Activated CD4-positive, alpha-beta T cell treated with anti-CD3 and anti-CD28 coated beads for 48 hours (primary cell): ENCODE data around the gene CPNE7.
"Not testable (repeated sequence)": the region's sequence is repeated elsewhere in the genome, so short reads cannot be mapped to it uniquely, and the experiment has no call there.

Experiments used
- DNase-seq: peaks from one replicate; pipeline ENCODE4 v3.0.0-alpha.2; 2020

The CPNE7 gene

DNA sequence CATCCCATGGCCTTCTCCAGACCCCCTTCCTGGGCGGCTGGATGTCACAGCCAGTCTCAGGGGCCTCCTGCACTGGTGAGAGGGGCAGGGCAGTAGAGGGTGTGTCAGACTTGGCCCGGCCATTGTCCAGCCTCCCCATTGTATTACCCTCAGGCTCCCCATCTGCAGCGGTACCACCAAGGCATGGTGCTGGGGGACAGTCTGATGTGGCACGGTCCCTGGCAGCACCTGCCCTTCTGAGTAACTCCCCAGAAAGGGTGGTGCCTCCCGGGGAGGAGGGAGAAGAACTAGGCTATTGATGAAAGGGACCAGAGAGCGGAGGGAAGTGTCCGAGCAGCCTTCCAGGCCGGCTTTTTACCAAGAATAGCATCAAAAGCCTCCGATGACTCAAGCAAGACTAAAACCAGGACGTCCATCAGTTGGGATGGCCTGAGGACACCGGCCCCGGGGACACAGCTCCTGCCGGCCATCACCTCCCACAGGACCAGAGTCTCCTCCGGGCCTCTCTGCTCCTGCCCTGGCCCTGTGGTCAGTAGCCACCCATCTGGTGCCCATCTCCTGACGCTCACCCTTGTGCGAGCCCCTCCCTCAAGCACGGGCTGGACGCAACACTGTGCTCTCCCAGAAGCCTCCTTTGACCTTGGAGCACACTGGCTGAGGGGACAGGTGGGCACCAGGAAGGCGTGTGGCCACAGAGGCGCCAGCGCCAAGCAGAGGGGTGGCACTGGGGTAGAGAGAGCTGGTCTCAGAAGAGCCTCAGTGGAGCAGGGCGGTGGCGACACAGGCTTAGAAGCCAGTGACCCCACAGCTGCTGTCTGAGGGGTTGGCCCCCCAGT lies 5.8 kb upstream of the CPNE7 start:
- DNase-seq = no peak

DNA sequence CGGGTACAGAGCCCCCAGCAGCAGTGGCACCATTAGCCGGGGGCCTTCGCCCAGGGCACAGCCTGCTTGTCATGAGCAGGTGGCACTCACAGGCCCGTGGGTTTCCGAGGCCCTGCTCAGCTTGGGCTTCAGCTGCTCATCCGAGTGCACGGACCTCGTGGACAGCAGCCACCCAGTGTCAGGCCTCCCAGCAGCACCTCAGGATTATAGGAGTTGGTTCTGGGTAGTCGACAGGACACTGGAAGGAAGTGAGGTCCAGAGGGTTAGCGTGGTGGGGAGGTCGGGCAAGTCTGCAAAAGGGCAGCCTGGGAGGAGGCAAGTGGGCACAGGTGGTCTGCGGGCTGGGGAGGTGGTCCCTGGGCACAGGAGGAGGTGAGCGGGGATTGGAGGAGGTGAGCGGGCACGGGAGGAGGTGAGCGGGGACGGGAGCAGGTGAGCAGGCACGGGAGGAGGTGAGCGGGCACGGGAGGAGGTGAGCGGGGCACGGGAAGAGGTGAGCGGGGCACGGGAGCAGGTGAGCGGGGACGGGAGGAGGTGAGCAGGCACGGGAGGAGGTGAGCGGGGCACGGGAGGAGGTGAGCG lies 5.1 kb upstream of the CPNE7 start:
- no peak for DNase-seq

DNA sequence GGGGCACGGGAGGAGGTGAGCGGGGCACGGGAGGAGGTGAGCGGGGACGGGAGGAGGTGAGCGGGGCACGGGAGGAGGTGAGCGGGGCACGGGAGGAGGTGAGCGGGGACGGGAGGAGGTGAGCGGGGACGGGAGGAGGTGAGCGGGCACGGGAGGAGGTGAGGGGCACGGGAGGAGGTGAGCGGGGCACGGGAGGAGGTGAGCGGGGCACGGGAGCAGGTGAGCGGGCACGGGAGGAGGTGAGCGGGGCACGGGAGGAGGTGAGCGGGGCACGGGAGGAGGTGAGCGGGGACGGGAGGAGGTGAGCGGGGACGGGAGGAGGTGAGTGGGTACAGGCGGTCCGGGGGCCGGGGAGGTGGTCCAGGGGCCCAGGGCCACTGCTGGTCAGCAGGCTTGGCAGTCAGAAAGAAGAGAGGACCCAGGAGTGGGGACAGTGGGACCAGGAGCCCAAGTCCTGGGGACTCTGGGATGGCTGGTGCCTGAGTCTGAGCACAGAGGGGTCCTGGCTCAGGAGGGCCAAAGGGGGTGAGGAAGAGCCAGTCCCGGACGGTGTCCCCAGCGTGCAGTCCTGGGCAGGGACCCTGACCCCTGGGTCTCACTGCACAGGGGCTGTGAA lies 4.5 kb upstream of the CPNE7 start:
- DNase-seq = not testable (repeated sequence)

DNA sequence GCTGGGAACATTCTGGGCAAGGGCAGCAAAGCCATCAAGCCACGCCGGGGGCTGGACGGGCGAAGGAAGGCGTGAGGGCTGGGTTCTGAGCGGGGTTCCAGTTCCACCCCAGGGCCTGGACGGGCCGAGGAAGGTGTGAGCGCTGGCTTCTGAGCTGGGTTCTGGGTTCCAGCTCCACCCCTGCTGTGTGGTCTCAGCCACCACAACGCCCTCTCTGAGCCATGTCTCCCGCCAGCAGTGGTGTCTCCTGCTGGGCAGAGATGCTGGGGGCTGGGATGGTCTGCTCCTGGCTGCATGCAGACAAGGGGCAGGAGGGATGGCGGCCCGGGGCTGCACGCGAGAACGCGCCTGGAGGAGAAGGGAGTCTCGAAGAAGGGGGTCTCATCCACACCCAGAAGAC lies 3.9 kb upstream of the CPNE7 start:
- no peak for DNase-seq

DNA sequence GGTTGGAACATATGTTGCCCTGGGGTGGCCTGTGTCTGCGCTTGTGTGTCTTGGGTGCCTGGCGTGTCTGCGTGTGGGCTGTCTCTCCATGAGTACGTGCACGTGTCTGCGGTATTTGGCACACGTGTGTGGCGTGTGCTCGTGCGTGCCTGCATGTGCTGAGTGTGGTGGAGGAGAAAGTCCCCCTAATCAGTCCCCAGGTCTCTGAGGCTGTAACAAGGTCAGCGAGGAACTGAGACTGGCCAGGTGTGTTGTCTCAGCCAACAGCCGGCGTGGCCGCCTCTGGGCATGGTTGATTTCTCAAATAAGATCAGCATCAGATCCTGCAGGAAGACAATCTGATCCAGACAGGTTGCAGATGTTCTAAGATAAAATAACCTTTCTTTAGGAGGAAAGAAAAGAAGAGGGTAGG lies 3.5 kb upstream of the CPNE7 start:
- DNase-seq = no peak

DNA sequence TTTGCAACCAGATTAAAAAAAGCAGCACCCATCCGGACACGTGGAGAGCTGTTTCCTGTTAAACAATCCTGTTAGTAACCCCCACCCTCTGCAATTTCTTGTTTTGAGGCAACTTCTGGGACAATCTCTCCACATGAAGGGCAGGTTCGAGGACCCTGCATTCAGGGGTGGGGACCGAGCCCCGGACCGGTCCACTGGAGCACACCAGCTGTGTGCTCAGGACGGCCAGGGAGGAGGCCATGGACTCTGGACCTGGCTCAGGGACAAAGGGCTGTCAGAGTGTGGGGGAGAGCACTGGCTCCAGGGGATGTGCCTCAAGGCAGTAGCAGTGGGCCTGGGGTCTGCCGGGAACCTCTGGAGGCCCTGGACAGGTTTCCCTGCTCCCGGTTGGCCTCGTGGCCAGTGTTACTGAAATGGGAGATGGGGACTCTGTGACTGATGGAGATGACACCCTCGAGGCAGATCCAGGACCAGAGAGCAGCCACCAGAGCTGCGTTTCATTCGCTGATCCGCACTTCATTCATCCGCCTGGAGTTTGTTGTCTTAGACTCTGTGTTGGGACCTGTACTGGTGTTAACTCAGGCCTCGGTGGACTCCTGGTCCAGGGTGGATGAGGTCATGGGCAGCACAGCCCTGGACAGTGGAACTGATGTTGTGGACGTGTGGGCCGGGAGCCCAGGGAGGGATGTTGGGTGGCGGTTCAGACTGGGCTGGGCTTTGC lies 2.9 kb upstream of the CPNE7 start:
- no peak for DNase-seq

DNA sequence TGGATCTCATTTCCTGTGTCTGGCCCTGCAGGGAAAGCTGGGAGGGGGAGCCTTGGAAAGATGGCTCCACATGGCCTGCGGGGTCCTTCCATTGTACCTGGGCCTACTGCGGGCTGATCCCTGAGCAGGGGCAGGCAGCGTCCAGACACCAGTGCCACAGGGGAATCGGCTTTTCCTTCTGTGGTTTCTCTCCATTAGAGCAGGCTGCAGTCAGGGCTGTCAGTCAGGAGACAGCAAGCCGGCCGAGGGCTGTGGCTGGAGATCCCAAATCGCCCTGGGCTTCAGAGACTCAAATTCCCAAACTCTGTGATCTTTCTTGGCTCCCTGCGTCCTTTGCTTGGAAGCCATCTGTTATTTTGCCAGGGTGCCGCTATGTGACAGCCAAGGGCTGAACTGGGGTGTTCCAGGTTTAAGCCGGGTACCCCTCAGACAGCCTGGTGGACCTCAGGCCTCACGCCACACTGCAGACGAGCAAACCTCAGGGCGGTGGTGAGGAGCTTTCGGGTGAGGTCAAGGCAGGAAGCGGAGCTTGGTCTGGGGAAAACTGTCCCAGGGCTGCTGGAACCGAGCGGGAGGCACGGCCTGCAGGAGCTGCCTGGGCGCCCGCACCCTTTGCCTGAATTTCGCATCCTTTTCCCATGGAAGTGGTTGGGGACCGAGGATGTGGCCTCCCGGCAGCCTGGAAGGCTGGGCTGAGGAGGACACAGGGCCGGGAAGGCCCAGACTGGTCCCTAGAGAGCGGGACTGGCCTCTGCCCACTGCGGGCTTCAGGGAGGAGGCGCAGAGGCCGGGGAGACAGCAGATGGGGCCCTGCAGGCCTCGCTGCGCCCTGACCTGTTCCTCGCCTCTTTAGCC lies 1.5 kb upstream of the CPNE7 start:
- no peak for DNase-seq

DNA sequence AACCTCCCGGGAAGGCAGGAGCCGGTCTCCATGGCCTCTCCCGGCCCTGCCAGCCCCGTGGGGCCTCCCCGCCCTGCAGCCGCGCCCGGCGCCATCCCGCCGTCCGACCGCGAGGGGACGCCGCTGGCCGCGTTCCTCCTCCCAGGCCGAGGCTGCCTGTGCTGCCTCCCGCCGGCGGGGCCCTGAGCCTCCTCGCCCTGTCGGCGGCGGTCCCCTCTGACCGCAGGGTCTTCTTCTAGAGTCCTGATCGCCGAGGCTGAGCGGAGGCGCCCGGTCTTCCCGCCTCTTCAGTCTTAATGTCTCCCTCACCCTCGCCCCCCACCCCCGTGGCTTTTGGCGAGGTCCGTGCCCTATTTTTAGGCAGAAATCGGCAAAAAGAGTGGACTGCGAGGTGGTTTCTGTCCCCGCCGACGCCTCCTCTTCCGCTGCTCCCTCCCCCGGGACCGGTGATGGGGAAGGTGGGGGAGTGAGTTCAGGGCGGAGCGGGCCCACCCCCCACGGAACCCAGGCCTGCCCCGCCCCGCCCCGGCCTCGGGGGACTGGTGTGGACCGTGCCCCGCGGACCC lies 794 bp upstream of the CPNE7 start:
- peak; percentile 73 for DNase-seq

DNA sequence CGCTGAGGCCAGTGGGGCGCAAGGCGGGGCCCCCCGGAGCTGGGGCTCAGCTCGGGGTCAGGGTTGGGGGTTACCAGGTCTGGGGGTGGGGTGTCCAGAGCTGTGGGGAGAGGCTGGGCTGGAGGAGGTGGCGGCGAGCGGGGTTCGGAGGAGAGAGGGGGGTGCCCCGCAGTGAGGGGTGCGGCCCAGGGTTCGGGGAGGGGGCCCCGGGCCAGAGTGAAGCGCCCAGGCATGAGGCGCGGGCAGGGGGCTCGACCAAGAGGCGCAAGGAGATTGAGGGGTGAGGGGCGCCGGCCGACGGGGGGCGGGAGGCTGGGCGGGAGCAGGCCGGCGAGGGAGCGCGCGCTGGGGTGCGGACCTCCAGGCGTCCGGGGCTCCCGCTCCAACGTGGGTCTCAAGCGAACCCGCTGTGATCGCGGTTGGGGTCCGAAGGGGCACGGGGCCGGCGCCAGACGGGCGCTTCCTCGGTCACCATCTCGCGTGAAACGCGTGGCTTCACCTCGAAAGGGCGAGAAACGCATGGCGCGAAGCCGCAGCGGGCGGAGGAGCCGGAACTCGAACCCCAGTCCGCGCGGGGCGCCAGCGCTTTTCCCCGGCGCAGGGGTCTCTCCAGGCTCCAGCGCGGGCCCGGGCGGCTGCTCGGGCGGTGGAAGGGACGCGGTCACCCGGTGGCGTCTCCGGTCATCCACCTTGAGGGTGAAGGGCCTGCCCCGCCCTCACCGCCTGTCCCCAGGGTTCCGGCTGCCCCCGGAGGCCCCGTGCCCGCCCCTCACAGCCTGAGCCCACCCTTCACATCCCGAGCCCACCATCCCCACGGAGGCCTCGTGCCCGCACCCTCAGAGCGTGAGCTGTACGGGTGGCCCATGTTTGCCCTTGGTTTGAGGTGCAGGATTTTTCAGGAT lies 846 bp downstream of the CPNE7 start:
- no peak for DNase-seq

DNA sequence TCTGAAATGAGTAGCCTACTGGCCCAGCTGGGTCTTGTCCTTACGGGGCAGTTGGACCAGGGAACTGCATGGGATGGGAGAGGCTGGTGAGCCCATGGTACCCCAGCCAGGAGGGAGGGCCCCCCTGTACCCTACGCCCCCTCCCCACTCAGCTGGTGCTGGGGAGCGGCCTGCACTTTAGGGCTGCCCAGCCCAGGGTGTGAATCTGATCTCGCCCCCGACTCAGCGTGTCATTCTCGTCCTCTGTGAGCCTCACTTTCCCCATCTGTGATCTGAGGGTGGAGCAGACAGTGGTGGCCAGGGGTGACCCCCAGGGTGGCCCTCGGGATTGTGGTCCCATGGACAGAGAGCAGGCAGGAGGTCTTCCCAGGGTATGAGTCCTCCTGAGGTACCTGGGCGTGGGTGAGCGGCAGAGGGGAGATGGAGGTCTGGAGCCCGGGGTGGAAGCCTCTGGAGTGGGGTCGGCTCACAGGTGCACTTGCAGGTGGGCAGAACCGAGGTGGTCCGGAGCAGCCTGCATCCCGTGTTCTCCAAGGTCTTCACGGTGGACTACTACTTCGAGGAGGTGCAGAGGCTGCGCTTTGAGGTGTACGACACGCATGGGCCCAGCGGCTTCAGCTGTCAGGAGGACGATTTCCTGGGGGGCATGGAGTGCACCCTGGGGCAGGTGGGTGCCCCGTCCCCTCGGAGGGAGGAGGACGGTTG lies 1.6 kb downstream of the CPNE7 start:
- DNase-seq = no peak

DNA sequence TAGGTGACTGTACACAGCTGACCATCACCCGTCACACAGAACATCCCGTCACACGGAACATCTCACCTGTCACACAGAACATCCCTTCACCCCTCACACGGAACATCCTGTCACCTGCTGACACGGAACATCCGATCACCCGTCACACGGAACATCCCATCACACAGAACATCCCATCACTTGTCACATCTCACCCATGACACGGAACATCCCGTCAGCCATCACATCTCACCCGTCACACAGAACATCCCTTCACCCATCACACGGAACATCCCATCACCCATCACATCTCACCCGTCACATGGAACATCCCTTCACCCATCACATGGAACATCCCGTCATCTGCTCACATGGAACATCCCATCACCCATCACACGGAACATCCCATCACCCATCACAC lies 3.8 kb downstream of the CPNE7 start:
- no peak for DNase-seq

DNA sequence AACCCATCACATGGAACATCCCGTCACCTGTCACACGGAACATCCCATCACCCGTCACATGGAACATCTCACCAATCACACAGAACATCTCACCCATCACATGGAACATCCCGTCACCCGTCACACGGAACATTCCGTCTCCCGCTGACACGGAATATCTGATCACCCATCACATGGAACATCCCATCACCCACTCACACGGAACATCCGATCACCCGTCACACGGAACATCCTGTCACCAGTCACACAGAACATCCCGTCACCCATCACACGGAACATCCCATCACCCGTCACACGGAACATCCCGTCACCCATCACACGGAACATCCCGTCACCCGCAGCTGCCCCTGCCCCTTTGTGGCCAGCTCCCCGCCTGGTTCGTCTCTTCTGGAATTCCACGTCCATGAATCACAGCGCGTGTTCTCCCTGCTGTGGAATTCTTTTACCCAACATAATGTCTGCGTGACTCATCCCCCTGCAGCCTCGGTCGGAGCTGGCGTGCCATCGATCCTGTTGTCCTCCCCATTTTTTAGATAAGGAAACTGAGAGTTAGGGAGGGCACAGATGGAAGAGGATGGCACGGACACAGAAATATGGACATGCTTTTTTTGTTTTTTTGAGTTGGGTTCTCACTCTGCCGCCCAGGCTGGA lies 5.6 kb downstream of the CPNE7 start:
- no peak for DNase-seq

DNA sequence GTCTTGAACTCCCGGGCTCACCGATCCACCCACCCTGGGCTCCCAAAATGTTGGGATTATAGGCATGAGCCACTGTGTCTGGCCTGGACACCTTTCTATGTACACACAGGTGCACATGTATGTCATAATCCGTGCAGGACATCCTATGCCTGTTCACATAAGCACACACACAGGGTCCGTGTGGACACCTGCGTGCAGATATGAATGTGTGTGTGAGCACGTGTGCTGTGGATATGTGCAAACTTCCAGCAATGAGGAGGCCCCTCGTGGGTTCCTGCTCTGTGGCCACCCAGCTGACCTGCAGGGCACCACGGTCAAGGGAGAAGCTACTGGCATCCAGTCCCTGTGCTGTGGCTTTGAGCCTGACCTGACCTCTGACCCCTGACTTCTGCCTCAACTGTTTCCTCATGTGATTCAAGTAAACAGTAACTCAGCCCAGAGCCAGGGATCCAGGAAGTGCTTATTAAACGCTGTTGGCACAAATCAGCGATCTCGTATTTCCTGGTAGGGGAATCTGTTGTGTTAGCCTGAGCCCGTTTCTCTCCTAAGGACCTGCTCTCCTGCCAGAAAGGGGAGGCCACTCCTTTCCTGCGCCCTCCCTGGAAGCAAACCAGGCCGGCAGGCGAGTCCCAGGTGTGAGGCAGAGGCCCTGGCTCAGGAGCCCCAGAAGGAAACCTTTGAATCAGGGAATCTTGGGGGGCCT lies 6.5 kb downstream of the CPNE7 start:
- no peak for DNase-seq

DNA sequence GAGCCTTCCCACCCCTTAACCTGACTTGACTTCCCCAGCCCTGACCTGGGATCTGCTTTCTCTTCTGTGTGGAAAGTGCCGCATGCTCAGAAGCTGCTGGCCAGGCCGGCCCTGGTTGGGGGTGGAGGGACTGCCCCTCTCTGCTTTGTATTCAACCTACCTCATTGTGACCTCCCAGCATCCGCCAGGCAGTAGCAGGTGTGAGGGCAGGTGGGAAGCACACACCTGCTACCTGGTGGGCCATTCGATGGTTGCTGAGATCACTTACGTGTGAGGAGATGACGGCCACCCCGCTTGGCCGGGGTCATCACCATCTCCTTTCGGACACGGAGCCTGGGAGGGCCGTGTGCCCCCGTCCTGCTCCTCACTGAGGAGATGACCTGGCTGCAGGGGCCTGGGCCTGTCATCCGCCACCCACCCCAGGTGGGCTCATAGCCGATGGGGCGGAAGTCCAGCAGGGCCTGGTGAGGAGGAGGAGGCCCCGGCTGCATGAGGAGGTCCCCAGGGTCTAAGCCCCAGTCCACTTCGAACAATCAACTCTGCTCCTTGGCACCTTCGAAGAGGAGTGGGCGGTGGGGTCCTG lies 7.1 kb downstream of the CPNE7 start:
- DNase-seq = no peak

DNA sequence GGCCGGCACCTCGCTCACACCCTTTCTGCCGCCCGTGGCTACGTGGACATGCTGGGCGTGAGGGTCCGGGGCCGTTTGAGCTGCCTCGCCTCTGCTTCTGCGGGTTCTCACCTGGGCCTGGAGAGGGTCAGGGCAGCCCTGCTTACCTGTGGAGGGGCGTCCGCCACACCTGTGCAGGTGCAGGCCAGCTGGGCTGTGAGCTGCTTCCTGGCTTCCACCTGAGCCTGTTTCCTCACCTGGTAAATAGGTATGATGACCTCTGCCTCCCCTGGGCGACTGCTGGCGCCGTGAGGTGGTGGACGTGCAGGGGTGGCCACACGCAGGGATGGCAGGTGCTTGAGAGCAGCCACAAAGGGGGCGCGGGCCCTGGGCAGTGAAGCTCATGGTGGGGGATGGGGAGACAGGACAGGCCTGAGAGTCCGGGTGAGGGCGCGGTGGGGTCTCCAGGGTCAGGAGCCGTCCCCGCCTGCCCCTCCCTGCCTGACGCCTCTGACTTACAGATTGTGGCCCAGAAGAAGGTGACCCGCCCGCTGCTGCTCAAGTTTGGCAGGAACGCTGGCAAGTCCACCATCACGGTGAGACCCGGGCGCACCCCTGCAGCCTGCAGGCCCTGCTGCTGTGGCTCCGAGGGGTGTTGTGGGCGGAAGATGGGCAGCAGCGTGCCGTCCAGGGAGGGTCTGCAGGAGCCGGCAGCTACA lies 7.8 kb downstream of the CPNE7 start:
- DNase-seq = no peak

DNA sequence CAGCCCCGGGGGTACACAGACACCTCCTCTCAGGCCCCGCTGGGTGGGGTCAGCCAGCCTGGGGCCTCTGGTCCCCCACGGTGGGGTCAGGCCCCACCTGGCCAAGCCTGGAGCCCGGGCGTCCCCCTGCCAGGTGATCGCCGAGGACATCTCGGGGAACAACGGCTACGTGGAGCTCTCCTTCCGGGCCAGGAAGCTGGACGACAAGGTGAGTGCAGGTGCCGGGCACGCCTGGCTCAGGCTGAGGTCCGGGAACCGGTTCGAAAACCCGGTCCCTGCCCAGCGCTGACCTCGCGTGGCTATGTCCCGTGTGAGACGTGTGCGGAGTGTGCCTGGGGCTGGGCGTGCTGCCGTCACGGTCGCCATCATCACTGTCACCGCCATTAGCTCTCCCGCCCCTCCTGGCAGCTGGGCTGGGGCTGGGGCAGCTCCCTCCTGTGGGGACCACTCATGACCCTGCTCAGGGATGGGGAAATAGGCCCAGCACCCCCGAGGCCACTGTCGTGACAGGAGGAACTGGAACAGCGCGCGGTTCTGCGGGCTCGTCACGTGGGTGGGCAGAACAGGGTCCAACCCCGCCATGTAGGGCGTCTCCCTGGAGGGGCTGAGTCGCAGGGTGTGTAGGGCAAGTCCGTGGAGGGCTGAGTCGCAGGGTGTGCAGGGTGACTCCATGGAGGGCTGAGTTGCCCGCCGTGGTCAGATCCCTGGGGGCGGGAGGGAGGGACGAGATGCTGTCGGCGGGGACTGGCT lies 8.5 kb downstream of the CPNE7 start:
- DNase-seq = no peak

DNA sequence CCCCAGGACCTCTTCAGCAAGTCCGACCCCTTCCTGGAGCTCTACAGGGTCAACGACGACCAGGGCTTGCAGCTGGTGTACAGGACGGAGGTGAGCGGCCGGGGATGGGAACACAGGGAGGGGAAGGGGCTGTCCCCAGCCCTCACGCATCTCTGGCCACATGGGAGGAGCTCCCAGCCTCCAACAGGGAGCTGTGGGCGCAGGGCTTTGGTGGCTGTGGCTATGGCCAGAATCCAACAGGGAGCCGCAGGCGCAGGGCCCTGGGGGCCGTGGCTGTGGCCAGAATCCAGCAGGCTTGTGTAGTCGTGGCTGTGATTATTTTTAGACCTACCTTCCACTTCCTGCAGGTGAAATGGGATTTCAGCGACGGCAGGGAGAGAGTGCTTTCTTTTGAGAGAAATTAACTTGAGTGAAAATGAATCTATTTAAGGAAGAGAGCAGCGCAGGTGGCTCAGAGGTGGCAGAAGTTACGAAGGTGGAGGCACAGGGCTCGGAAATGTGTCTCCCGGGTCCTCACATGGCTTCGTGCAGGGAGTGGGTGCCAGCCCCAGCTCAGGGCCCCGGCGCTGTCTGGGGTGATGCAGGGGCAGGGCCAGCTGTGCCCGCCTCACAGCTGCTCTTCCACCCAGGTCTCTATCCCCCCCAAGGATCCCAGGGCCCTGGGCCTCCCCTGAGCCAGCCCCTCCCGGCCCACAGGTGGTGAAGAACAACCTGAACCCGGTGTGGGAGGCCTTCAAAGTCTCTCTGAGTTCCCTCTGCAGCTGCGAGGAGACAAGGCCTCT lies 9.4 kb downstream of the CPNE7 start:
- no peak for DNase-seq
